Activated CD4-positive, alpha-beta T cell treated with anti-CD3 and anti-CD28 coated beads for 24 hours (primary cell): ENCODE results near the gene CASP2.

Source experiments
- DNase-seq, 2 donors: peaks; one replicate each; pipeline ENCODE4 v3.0.0-alpha.2; 2020; ENCODE audit warnings: low read depth in 2 of 2

Gene CASP2

GRCh38 chr7:143296686-143297085 is 8.5 kb downstream of the CASP2 start:
- no peak for DNase-seq

DNA sequence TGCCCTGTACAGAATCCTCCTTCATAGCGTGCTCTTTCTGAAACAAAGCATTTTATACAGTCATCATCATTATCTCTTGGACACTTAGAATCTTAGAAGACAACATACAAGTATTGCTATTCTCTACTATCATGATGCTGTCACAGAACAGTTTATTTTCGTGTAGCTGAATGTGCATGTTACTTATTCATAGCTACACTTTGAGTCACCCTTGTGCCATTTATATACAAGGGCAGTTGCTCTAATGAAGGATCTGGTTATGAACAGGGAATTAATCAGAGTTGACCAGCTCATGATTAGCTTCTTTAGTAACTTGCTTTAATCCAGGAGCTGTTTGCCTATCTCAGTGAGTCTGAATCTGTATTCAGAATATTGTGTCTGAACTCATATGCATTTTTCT is 11.2 kb downstream of the CASP2 start:
- no peak for DNase-seq

- peak; percentile 25 to 40 for DNase-seq
Measured at GRCh38 chr7:143299840-143300239, 11.7 kb downstream of the CASP2 start.

DNA sequence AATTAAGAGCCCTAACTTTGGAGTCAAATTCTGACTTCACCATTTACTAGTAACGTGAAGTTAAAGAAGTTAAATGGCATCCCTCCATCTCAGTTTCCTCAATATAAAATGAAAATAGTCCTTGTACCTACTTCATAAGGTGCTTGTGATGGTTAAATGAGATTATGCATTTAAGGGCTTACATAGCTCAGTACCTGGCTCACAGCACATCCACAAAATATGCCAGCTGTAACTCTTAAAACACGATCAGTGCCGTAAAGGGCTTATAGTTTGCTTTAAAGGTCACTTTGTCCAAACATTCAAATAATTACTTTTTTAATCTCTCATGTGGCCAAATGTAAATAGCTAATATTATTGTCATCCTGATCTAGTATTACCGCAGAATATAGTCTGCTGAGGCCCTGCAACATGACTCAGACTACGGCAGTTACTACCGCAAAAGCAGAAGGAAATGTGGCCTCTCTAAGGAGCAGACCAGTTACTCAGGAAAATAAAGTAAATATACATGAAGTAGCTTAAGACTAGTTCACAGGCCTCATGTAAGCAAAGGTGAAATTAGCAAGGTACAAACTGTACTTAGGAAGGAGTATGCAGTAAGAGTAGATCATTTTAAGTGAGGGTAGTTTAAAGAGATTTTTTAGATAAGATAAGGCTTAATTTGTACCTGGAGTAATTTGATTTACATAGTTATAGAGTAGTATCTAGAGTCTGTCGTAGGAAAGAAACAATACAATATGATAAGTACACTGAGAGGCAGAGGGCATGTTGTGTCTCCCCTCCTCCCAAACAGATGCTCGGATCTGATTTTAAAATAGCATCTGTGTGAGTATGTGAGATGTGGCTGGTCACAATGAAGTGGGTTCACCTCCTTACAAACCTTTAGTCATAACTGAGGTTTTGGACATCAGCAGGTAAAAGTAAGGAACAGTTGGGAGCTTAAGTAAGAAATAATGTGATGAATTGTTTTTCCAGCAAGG is 13.1 kb downstream of the CASP2 start:
- DNase-seq = no peak

DNA sequence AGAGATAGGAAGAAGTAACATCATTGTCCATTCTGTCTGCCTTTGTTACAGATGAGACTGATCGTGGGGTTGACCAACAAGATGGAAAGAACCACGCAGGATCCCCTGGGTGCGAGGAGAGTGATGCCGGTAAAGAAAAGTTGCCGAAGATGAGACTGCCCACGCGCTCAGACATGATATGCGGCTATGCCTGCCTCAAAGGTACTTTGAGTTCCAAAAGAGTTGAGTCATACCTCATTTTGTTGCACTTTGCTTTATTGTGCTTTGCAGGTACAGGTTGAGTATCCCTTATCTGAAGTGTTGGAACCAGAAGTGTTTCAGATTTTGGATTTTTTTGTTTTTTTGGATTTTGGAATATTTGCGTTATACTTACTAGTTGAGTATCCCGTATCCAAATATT is 15.6 kb downstream of the CASP2 start:
- DNase-seq = no peak

DNA sequence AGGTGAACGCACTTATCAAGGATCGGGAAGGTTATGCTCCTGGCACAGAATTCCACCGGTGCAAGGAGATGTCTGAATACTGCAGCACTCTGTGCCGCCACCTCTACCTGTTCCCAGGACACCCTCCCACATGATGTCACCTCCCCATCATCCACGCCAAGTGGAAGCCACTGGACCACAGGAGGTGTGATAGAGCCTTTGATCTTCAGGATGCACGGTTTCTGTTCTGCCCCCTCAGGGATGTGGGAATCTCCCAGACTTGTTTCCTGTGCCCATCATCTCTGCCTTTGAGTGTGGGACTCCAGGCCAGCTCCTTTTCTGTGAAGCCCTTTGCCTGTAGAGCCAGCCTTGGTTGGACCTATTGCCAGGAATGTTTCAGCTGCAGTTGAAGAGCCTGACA is 16.8 kb downstream of the CASP2 start:
- no peak for DNase-seq

- DNase-seq = peak; percentile 58 to 68
Measured at GRCh38 chr7:143305423-143306070, 17.4 kb downstream of the CASP2 start.

- no peak for DNase-seq
Measured at GRCh38 chr7:143308632-143309031, 20.5 kb downstream of the CASP2 start.

DNA sequence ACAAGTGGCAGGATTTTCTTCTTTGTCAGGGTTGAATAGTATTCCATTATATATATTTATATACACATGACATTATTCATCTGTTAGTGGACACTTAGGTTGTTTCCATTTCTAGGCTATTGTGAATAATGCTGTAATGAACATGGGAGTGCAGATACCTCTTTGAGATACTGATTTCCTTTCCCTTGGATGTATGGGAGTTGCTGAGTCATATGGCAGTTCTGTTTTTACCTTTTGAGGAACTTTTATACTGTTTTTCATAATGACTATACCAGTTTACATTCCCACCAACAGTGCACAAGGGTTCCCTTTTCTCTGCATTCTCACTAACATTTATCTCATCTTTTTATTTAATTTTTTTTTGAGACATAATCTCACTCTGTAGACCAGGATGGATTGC is 26.0 kb downstream of the CASP2 start:
- DNase-seq = no peak

DNA sequence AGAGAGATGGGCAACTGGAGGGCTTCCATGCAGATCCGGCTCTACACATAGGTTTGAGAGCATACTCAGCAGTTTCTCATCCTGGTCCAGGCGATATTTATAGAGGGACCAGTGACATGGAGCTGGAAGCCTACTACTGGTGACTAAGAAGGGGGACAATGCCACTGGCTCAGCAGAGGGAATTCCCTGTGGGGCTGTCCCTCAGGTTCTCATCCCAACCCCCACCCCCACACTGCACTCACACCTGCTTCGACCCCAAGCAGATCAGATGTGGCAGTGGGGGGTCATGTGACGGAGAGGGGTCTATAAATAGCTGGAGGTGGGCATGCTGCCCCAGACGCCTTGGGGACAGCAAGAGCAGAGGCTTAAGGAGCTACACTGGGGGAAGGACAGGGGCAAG is 27.6 kb downstream of the CASP2 start, which contains the start of gene CLCN1:
Gene CLCN1 (plus strand): TSS at position 336 of the 400 bp plus-strand sequence. CDS start 102 bp downstream, outside the sequence.
- DNase-seq = no peak

DNA sequence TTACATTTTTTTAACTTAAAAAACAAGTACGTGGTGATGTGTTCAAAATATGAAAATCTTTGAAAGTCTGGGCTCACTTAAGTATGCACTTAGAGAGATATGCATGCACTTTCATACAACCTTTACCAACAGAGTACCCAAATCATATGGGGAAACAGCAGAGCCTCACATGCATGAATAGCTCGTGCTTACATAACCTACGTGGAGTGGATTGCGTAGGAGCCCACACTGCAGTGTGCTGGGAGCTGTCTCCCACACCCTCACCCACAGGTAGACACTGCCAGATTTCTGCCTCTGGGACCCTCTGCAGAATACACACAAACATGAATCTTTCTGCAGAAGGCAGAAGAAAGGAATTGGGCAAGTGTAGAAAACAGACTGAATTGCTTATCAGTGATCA is 28.3 kb downstream of the CASP2 start:
- DNase-seq = no peak

DNA sequence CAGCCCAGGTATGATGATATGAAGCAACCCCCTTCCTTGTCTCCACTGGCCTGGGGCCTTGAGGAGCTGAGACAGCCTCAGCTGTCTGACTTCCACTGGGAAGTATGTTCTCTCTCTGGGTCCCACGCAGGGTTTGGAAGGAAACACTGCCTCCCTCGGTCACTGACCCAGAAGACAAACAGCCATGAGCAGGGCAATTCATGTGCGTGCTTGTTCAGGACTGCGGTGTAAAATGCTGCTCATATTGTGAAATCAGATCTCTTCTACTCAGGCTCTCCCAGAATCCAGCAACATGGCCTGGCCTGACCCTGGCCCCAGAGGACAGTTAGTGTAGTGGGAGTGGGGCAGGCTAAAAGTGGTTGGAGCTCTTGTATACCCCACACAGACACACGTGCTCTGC is 30.5 kb downstream of the CASP2 start:
- DNase-seq = no peak

GRCh38 chr7:143320620-143321019 is 32.5 kb downstream of the CASP2 start:
- no peak for DNase-seq

DNA sequence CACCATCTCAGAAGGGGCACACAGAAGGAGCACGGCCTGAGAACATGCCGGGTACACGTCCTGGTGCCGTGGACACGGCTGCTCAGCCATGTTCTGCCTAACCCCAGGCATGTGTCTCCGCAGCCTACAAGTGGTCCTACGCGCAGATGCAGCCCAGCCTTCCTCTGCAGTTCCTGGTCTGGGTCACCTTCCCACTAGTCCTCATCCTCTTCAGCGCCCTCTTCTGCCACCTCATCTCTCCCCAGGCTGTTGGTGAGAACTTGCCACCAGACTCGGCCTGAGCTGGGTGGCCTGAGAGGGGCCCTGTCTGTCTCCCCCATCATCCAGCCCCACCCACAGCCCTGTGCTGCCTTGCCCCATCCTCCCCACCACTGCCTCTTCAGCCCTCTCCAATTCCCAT is 33.1 kb downstream of the CASP2 start:
- DNase-seq = no peak

- DNase-seq = no peak
Measured at GRCh38 chr7:143321734-143322133, 33.6 kb downstream of the CASP2 start.

DNA sequence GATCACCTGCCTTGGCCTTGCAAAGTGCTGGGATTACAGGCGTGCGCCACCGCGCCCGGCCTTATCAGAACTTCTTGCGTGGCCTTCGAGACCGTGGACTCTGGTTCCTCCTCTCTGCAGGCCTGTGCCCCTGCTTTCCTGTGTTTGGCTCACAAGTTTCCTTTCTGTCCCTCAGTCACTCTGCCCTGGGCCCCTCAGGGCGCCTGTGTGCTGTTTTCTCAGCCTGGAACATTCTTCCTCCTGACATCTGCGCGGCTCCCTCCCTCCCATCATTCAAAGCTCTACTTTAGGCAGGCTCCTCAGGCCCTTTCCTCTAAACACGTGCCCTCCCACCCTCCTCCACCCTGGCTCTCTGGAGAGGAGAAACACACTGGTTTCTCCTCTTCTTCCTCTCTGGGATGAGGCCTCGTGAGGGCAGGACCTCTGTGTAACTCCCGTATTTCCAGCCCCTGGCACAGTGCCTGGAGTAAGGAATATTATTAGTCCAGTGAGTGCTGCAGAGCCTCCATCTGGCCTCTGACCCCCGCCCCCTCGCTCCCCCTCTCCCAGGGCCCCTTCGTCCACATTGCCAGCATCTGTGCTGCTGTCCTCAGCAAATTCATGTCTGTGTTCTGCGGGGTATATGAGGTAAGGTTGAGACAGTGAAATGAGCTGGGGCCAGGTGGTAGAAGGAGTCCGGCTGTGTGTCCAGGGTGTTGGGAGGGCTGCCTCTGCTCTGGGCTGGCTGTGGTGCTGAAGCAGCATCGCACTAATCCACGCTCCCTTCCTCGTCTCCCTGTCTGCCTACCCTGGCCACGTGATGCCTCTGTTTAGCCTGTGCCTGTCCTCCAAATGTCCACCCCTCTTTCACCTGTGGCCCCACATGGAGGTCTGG is 34.8 kb downstream of the CASP2 start:
- DNase-seq = no peak

GRCh38 chr7:143323653-143324052 is 35.5 kb downstream of the CASP2 start:
- DNase-seq = no peak

- DNase-seq = no peak
Measured at GRCh38 chr7:143325240-143325639, 37.1 kb downstream of the CASP2 start.

DNA sequence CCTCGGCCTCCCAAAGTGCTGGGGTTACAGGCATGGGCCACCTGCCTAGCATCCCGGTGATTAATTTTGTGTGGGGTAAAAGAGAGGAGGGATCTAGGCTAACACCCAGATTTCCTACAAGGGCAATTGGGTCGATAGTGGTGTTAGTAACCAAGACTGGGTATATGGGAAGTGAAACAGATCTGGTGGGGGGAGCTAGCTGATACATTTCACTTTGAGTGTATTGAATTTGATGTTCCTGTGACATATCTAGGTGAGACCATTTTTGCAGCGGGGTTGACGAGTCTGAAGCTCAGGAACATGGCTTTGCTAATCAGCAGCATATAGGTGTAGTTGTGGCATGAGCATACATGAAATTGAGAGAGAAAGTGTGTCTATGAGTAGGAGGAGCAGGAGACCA is 39.8 kb downstream of the CASP2 start:
- DNase-seq = no peak

DNA sequence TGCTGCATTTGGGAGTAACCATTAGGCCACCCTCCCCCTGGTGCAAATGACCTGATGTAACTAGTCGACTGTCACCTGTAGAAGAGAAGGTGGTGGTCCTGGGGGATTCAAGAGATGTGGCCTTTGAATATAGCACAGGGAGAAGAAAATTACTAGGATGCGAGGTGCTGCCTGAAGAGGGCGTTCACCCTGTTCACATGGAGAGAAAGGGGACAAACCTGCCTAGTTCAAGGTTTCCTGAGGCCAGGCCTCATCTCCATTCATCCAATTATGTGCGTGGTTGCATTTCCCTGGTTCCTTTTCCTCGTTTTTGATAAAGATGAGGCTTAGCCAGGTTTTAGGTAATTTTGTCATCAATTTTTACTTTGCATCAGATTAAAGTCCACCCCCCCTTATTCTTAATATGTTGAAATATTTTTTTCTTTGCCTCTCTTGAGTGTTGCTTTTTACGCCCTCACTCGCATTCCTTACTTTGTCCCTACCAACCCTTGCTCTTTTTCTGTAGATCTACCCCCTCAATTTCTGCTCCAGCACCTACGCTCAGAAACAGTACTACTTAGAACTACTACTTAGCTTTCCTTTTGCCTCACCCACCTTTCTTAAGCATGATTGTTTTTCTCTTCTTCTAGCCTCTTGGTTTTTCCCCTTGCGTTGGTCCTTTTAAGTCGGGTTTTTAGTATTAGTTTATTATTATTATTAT is 41.5 kb downstream of the CASP2 start:
- DNase-seq = no peak

GRCh38 chr7:143331179-143331801 is 43.1 kb downstream of the CASP2 start:
- no peak for DNase-seq
